Upper lobe of right lung (tissue), 1 donor: ENCODE measurements around the gene GLB1L. TPM values are rescaled to one million over a fixed set of nuclear protein-coding genes. Genes with fewer than 3 reads are reported as not detected.

Experiments used
- ATAC-seq: fragments of 200-7000 bp; cut with Tn5 transposase; one replicate; pipeline ENCODE4 v1.9.1; 2020; ENCODE audit warnings: mild to moderate bottlenecking, moderate library complexity
- DNase-seq: peaks from one replicate; pipeline ENCODE4 v3.0.0-alpha.2; 2020
- H3K27ac ChIP-seq: fragments of 200-600 bp; one replicate; pipeline ENCODE4 v1.8.0; 2022
- H3K27me3 ChIP-seq: fragments of 200-600 bp; one replicate; pipeline ENCODE4 v1.8.0; 2022; ENCODE audit warnings: mild to moderate bottlenecking
- H3K36me3 ChIP-seq: fragments of 200-600 bp; one replicate; pipeline ENCODE4 v1.8.0; 2022
- H3K4me1 ChIP-seq: fragments of 200-600 bp; one replicate; pipeline ENCODE4 v1.8.0; 2022
- H3K4me3 ChIP-seq: fragments of 200-600 bp; one replicate; pipeline ENCODE4 v1.8.0; 2022; ENCODE audit warnings: mild to moderate bottlenecking
- H3K9me3 ChIP-seq: fragments of 200-600 bp; one replicate; pipeline ENCODE4 v1.8.0; 2022
- intact Hi-C: fragments of 100-400 bp; cut with DNase I; formaldehyde crosslinking; loops from one replicate; pipeline ENCODE4 v1.11.0; 2022
- long read RNA-seq: library from polyadenylated mRNA; unstranded; transcript quantifications from one replicate; pipeline ENCODE4 v2.0.0, GENCODE V29; 2021
- total RNA-seq: library from RNA; stranded (reverse); fragmentation: NEBNext Ultra II Directional; extraction: Animal tissue kit (Norgen Biotek cat#: 25700); gene quantifications from one replicate; pipeline ENCODE4 v1.2.1, GENCODE V29; 2021
- TF ChIP-seq, protein P1 (sequence below): fragments of 200-600 bp; IDR thresholded peaks from one replicate; pipeline ENCODE4 v1.8.0; 2022; ENCODE audit warnings: antibody characterized with exemption
- donor health status: DM: no; HTN: yes; CAD: no; lungs with severe emphysema.

Gene GLB1L
- total RNA-seq = 10.0 TPM
- long read RNA-seq, partial matches to known transcripts = 2 of 13 reads
- long read RNA-seq, other reads (novel, unspliced or antisense) = 6 of 13 reads

DNA sequence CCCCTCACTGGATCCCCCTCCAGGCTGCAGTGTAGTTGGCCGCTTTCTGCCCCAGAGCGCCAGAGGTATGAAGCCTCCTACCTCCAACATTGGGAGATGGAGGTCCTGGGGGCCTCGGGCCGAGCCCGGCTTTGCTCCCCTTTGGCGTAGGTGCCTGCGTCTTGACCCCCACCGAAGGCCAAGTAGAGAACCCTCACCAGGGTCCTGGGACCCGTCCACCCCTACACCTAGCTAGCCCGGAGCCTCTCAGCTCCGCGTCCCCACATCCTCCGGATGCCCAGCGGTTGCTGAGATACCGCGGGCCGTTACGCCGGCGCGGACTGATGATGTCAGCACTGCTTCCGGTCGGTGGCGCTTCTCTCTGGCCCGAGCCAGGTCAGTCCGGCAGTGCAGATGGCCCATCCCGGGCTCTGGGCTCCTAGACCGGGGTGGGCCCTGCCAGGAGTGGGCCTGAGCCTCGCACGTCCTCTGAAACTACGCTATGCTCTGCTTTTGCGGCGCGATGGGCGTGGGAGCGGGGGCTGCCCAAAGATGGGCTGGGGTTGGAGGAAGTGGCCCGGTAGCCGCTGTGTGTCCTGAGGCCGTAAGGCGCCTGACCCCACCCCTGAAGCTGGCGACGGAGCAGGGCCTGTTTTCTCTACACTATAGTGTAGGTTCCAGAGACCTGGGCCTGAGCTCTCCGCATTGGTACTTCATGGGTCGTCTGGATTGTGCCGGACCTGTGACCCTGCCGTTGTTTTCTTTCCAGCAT lies at the start of gene GLB1L, which contains the start of gene STK16:
Gene GLB1L, minus strand, starts transcription at position 297 of the 751 bp plus-strand sequence. CDS start 1,871 bp downstream, outside the sequence.
Gene STK16, plus strand, starts transcription at position 332 of the 751 bp plus-strand sequence. CDS start 521 bp downstream, outside the sequence.
- peak; percentile 97 for DNase-seq
- Histone ChIP-seq H3K27ac (peak within 1 kb of the TSS; percentile 96), H3K4me3 (peak within 1 kb of the TSS; percentile 98), H3K9me3 (no peaks in the 10 kb centered on the region), H3K4me1 (peaks cover 52% of the 10 kb centered on the region), H3K36me3 (peaks cover 19% of the 10 kb centered on the region), H3K27me3 (no peaks in the 10 kb centered on the region)
- ATAC-seq = peak; percentile 90
- intact Hi-C loops = no loop called here
- TF ChIP-seq, protein P1, sequence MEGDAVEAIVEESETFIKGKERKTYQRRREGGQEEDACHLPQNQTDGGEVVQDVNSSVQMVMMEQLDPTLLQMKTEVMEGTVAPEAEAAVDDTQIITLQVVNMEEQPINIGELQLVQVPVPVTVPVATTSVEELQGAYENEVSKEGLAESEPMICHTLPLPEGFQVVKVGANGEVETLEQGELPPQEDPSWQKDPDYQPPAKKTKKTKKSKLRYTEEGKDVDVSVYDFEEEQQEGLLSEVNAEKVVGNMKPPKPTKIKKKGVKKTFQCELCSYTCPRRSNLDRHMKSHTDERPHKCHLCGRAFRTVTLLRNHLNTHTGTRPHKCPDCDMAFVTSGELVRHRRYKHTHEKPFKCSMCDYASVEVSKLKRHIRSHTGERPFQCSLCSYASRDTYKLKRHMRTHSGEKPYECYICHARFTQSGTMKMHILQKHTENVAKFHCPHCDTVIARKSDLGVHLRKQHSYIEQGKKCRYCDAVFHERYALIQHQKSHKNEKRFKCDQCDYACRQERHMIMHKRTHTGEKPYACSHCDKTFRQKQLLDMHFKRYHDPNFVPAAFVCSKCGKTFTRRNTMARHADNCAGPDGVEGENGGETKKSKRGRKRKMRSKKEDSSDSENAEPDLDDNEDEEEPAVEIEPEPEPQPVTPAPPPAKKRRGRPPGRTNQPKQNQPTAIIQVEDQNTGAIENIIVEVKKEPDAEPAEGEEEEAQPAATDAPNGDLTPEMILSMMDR = no peak

DNA sequence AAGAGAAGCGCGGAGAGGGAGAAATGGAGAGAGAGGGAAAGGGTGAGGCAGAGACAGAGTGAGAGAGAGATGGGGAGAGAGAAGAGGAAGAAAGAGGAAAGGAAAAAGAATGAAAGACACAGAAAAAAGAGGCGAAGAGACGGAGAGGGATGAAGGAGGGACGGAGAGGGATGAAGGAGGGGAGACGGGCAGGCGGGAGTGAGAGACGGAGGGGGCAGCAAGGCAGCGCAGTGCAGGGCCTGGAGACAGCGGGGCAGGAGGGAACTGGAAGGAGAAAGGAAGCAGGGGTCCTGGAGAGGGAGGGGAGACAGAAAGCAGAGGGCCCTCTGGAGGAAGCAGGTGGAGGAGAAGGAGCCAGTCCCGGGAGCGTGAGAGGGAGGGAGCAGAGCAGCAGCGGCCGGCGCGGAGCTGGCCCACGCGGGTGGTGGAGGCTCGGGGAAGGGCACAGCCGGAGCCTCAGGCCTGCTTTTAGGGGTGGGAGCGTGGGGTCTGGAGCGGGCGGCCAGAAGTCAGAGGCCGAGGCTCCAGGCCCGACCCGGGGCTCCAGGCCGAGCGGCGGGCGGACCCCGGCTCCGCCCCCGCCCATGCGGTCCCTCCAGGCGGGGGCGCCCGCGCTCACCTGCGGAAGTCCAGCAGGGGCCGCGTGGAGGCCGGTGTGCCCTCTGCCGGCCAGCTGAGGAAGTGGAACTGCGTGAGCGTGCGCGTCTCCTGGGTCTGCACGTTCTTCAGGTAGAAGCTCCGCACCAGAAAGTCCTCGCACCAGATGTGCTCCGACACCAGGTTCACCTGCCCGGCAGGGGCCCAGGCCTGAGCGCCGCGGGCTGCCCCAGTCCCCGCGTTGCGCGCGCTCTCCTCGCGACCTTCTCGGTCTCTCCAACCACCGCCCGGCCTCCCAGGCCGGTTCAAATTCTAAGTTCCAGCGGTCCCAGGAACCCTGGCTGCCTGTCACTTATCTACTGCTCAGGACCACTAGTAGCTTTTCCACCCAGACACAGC lies 49.4 kb upstream of the GLB1L start:
- DNase-seq (peak; percentile 94), ATAC-seq (peak; percentile 97)
- TF ChIP-seq, protein P1 = peak; percentile 99
- intact Hi-C loops = loop anchor here (5.0 kb wide), 1 partner anchor 132 kb away; the partner anchor contains the start of gene NHEJ1
- no peaks in the 10 kb centered on the region for H3K9me3 ChIP-seq
- H3K36me3 ChIP-seq = no peaks in the 10 kb centered on the region
- peak overlapping the region; percentile 59 for H3K27ac ChIP-seq
- peaks cover 12% of the 10 kb centered on the region for H3K4me1 ChIP-seq
- peak overlapping the region; percentile 53 for H3K4me3 ChIP-seq
- peaks cover 6% of the 10 kb centered on the region for H3K27me3 ChIP-seq

DNA sequence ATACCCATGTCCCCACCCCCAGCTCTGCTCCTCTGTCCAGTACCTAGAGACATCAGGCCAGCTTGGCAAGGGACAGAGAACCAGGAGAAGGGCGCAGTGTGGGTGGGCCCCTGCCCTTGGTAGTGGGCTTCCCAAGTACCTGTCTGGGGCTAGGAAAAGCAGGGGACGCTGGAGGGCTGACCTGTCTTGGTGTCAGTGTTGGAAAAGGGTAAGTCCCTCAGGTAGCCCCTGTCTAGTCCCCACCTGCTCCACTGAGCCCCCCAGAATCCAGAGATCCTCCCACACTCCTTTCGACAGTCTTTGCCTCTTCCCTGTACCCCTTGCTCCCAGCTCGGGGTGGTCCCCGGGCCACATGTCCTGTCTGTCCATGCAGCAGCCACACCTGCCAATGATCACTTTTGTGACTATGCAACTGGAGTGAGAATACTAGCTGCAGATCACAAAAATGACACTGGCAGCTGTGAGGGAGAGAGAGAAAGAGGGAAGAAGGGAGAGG lies 48.5 kb upstream of the GLB1L start:
- Histone ChIP-seq H3K27me3 (no peaks in the 10 kb centered on the region), H3K4me1 (peaks cover 16% of the 10 kb centered on the region), H3K9me3 (no peaks in the 10 kb centered on the region), H3K36me3 (no peaks in the 10 kb centered on the region), H3K27ac (no peak overlapping the region), H3K4me3 (no peak overlapping the region)
- peak; percentile 40 for DNase-seq
- intact Hi-C loops = loop anchor here (5.0 kb wide), 1 partner anchor 131 kb away; the partner anchor contains the start of gene NHEJ1
- TF ChIP-seq, protein P1 = no peak
- no peak for ATAC-seq

DNA sequence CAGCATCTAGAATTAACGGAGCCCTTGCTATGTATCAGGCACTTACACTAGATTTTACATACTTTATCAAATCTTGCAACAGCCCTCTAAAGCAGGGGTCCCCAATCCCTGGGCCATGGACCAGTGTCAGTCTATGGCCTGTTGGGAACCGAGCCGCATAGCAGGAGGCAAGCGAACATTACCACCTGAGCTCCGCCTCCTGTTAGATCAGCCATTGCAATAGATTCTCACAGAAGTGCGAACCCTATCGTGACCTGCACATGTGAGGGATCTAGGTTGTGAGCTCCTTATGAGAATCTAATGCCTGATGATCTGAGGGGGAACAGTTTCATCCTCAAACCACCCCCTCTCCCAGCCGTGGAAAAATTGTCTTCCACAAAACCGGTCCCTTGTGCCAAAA lies 47.4 kb upstream of the GLB1L start:
- ATAC-seq = no peak
- no peak overlapping the region for H3K4me3 ChIP-seq
- TF ChIP-seq, protein P1 = no peak
- DNase-seq = peak; percentile 9
- H3K4me1 ChIP-seq = peaks cover 15% of the 10 kb centered on the region
- no peaks in the 10 kb centered on the region for H3K27me3 ChIP-seq
- H3K36me3 ChIP-seq = no peaks in the 10 kb centered on the region
- intact Hi-C loops = loop anchor here (5.0 kb wide), 1 partner anchor 130 kb away; the partner anchor contains the start of gene NHEJ1
- no peaks in the 10 kb centered on the region for H3K9me3 ChIP-seq
- H3K27ac ChIP-seq = no peak overlapping the region

DNA sequence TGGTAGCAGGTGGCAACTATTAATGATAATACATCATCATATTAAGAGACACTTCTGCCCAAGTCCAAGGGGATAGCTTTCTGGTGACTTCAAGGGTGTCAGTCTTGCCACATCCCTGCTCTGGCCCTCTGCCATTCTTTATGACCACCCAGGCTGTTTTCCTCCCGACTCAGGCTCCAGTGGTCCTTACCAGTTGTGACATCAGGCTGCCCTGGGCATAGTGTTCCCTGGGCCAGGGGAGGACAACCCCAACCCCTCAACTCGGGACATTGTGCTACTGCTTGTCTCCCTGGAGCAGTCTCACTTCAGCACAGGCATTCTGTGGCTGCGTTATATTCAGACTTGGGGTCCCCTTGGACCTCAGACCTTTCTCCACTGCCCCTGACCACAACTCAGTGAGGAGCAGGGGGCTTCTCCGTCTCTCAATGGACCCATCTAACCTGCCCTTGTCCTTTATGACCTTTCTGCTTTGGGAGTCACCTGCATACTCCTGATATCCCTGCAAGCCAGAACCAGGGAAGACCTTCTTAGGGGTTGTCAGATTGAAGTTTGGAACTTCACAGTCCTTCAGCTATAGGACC lies 46.8 kb upstream of the GLB1L start:
- intact Hi-C loops = loop anchor here (5.0 kb wide), 1 partner anchor 130 kb away; the partner anchor contains the start of gene NHEJ1
- H3K4me1 ChIP-seq = peaks cover 15% of the 10 kb centered on the region
- ATAC-seq (no peak), DNase-seq (peak; percentile 45)
- H3K9me3 ChIP-seq = no peaks in the 10 kb centered on the region
- TF ChIP-seq, protein P1 = no peak
- no peak overlapping the region for H3K27ac ChIP-seq
- no peaks in the 10 kb centered on the region for H3K36me3 ChIP-seq
- H3K4me3 ChIP-seq = no peak overlapping the region
- H3K27me3 ChIP-seq = no peaks in the 10 kb centered on the region
